NCI-H2029 (cell line): ENCODE results near the gene LAD1.
A peak's percentile ranks its signal among the peaks of the same experiment; 100 is the strongest.

ENCODE experiments used
- DNase-seq: peaks from one replicate; lab custom pipeline; 2025; lab: John Stamatoyannopoulos, UW

The LAD1 gene

DNA sequence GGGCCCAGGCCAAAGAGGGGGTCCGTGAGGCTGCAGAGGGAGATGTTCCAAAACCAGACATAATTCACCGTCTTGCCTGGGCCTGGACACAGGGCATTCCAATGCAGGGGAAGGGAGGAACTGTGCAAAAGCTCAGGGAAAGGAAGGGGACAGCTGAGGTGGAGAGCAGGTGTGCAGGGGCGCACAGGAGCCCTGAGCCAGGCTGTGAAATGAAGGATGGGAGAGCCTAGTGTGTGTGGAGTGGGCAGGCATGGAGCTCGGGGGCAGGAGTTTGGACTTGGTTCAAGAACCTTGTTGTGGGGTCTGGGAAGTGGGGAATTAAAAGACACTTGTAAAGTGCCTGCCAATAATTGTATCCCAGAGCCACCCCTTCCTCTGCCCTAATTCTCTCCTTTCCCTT lies 20.1 kb upstream of the LAD1 start:
- no peak for DNase-seq

DNA sequence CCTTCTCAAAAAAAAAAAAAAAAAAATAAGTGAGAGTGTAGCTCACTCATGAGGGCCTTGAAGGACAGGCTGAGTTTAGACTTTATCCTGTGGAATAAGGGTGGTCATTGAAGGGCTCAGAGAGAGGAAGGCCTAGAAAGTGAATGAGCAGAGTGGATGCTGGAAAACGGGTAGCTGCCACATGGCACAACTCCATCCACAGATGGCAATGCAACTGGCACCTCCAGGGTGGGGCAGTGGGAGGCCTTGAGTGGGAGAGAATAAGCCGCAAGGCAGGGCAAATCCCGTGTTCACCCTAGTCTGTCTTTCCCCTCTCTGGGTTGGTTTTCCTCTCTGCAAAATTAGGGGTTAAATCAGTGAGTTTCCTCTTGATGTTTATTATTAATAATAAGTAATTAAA lies 19.3 kb upstream of the LAD1 start:
- DNase-seq, result no peak

DNA sequence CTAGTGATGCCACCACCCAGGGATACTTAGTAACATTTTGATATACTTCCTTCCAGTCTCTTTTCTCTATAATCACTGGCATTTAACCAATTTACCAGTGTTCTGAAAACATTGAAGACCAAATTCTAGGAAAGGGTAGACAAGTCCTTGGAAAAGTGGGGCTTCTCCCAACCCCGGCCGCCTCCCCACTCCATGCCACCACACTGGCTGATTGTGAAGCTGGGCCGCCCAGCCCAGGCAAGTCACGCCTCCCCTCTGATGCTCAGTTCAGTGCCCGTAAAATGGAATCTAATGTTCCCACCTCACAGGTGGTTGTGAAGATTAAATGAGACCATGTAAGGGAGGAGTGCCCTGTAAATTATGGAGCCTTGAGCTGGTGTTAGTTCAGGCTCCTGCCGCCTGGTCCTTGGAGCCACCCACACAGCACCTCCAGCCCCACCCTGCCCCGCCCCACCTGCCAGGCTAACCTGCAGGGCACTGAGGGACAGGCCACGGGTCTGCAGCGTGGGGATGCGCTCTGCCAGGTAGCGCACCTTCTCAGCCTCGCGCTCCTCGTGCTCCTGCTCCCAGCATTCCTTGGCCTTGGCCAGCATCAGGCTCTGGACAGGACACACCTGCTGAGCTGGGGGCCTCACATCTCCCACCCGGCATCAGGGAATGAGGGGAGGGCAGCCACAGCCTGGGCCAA lies 15.1 kb upstream of the LAD1 start:
- no peak for DNase-seq

DNA sequence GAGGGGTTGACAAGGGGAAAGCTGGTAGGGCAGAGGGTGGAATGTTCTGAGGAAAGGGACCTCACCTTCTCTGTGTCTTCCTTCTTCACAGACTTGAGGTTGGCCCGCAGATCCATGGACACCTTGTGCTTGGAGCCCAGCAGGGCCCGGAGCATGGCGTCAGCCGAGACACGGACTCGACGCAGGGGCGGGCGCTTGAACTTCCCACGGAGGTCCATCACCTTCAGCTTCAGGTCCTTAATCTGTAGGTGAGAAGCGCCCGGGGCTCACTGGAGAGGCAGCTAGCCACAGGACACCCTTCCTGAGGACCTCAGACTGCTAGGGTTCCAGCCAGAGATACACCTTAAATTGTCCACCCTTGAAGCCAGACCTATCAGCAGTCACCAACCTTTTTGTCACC lies 12.2 kb upstream of the LAD1 start:
- no peak for DNase-seq

DNA sequence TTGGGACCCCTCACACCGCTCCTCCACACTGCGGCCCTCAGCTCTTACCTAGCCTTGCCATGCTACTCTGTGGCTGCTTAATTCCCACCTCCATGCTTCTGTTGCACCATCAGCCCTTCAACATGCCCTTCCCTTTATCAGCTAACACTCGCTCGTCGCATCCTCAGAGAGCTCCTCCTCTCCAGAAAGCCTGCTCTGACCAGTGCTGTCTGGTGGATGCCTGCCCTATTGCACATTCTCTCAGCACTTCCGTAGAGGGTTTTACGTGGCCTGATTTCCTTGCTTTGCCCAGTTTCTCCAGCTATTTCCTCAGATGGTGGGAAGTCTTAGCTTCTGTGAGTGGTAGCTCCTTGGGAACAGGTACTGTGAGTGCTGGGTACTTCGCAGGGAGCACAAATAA lies 10.3 kb upstream of the LAD1 start:
- no peak for DNase-seq

DNA sequence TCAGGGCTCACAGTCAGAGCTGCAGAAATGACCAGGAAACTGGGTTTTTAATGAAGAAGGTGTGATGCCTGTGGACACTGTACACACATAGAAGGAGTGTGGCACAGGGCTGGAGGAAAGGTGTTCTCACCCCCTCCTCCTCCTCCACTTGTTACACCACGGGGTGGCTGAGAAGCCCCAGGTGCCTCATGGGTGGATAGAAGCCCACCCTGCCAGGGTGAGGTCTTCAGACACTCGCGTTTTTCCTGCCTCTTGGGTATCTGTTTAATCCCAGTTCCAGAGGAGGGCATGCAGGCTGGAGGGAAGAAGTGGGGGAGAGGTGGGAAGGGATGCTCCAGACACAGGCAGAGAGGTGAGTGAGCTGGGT lies 9.7 kb upstream of the LAD1 start:
- DNase-seq, result no peak

DNA sequence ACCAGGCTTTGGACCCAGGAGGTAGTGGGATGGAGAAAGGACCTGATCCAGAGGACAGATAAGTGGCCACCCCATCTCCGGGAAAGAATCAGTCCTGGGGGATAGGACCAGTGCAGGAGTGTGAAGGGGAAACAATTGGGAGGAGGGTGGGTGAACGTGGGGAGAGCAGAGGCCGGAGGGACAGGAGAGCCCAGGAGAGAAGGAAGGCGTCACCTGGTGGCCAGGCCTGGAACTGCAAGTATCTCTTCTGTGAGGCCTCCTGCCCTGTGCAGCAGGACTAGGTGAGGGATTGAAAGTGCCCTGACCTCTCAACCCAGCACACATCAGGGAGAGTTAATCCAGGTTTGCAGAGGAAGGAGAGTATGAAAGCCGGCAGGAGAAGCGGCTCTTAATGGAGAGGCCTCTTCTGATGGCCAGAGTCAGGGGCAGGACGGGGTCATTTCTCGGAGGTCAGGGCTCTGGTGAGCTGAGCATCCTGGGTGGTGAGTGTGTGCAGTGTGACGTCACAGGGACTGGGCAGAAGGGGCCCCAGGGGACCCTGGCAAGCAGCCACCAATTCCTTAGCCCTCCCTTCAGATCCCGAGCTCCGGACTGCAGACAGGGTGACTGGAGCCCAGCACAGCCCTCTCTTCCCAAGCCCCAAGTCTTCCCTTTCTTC lies 9.2 kb upstream of the LAD1 start:
- DNase-seq, result peak; percentile 58

DNA sequence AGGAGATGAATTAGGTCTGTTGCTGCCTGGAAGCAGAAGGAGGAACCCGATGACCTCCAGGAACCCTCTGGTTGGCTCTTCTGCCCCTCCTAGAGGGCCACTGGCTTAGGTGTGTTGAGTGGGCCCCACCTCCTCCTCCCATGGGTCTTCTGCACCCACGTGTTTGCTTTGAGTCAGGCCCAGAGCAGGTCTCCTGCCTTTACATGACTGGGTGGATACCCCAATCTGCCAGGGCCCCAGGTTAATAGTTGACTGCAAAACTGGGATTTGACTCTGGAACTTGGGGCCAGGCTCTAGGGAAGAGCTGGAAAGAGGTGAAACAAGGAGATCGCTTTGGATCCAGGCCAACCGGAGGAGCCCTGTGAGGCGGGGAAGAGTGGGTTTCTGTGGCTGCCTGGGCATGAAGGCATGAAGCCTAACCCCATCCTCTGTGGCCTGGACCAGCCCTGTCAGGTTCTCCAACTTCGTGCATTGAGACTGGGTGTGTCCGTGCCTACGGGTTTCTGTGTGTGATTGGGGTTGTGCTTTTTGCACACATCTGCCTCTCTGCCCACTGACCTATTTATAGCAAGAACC lies 7.8 kb upstream of the LAD1 start:
- no peak for DNase-seq

DNA sequence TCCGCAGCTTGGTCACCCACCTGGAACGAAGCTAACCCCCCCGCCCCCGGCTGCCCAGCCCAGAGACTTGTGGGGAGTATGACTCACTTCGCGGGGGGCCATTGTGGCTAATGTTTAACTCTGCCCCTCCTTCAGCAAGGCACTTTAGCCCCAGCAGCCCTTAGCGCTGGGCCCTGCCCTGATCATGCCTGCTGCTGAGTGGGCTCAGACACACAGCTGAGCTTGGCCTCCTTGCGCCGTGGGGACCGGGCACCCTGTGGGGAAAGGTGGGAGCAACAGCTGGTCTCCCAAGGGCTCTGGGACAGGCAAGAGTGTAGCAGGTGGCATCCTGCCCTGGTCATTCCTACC lies 6.3 kb upstream of the LAD1 start:
- no peak for DNase-seq

DNA sequence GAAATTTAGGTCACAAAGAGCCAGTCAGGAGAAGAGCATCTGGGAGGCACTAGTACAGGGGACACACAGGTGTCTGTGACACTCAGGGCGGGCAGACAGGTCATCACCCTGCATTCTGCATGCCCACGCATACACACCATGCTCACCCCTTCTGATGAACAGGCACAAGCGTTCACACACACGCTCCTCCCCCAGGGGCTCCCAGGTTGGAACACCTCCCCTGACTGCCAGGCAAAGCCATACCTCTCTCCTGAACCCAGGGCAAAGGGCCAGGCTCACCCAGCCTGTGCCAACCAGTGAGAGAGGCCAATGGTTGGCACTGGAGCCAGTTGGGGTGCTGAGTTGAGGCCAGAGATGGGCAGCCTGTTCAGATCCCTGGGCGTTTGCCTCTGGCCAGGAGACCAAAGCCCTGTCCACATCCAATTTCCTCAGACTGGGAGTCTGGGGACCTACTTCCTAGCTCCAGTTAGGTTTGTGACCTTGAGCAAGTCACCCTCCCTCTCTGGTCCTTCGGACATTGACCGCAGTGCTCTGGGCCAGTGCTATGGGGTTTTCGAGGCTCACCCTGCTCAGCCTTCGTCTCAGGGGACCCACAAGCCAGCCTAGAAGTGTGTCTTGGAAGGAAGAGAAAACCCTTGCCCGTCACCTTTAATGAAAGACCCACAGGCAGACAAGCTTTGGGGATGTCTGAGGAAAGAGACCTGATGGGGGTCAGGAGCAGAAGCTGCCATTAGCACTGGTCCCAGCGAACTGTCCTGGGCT lies 5.8 kb upstream of the LAD1 start:
- DNase-seq, result no peak

DNA sequence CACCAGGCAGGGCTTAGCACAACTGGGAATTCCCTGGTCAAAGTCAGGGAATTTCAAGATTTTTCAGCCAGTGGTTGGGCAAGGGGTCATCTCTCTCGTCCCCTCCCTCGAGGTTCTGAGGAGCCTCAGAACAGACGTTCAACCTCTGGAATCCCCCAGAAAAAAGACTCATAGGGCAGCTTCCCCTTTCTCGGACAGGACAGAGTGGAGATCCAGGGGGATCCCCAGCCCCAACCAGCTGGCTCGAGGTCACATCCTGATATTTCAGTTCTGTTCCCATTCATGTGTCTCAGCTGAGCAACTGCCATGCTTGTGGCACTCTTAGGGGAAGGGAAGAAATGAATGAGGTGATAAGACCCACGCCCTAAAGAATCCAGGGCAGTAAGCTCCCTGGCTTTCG lies 4.9 kb upstream of the LAD1 start:
- DNase-seq, result no peak

DNA sequence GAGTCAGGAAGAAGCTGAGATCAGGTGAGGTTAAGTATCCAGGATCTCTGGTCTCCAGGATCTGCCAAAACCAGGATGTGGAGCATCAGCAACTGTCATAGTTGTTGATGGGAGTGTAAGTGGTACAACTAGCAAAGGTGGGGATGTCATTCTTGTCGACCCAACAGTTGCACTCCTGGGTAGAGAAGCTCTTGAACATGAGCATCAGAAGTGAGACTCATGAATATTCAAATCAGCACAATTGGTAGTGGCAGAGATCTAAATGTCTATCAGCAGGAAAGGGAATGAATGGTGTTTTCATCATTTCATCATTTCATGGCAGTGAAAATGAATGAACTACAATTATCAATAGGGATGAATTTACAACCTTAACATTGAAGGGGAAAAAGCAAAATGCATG lies 4.2 kb upstream of the LAD1 start:
- DNase-seq, result no peak

DNA sequence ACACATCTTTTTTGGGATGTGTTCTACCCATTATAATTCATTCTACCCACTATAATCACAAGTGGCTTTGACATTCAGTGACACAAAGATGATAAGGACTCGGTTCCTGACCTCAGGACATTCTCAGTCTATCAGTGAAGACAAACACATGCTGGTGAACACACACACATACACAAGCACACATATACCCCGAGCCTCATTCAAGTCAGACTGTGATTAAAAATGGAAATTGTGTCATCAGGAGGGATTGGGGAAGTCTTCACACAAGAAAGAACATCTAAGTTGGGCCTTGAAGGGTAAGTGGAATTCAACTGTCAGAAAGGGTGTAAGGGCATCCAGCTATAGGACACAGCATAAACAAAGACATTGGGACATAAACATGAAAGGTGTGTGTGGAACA lies 2.6 kb upstream of the LAD1 start:
- DNase-seq, result no peak

DNA sequence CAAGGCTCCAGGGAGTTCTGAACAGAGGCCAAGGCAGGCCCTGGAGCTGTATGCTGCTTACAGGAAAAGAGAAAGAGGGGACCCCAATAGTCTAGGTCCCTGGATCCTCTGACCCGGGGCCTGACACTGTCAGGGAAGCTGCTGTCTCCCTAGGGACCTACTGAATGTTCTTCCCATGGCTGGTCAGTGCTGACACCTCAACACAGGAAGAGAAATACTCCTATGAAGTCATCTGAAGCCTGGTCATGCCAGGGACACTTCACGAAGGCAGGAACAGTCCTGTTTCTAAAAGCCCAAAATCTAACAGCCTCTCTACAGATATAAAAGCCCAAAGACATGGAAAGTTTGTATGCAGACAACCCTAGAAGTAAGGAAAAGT lies 1.7 kb upstream of the LAD1 start:
- no peak for DNase-seq

DNA sequence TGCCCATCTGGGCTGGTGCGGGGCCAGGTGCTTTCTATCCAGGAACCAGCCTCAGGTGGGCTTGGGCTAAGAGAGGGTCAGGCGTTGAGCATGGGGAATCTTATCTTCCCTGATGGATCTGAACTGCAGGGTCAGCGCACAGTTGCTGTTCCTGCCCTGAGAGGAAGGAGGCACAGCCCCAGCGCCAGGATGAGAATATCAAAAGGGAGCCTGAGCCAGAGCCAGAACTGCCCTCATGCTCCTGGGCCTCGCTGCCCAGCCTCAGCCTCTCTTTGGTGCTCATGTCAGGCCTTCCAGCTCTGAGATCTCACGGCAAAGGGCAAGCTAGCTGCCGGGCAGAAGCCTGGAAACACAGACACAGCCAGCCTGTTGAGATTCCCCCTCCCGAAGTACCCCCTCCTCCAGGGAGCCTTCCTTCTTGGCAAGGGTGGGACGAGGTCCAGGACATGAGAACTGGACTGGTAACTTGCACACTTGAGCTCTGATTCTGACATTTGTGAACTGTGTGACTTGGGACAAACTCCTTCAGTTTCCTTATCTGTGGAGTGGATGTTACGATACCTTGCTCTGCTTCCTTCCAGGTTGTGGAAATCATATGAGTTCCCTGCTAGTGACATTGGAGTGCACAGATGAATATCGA lies 1.2 kb upstream of the LAD1 start:
- no peak for DNase-seq

DNA sequence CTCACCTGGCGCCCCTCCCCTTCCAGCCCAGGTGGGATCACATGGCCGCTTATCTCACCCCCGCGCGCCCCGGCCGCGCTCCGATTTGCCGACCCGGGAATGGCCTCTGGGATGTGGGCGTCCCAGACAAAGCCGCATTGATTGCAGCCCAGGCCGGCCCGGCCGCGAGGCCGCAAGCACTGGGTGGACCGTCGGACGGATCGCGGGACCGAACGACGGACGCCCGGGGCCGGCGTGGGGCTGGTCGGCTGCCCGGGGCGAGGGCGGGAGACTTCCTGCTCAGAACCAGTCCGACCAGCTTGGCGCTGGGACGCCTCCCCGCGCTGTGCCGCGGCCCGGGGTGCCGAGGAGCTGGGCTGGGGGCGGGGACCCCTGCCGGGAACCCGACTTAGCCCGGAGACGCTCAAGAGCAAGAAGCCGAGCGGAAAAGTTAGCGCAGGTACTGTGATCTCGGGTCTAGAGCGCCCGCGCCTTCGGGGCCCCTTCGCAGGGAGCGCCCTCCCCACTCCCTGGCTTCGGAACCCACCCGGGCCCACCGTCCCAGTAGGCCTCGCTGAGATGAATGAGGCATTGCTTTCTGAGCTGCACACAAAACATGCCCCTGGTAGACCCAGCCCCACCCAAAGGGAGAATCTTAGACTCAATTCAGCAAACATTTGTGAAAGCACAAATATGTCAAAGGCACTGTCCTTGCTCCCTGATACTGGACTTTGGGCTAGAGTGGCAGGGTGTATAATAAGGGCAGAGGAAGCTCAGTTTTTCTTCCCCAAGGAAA lies 415 bp upstream of the LAD1 start:
- DNase-seq, result peak; percentile 42

DNA sequence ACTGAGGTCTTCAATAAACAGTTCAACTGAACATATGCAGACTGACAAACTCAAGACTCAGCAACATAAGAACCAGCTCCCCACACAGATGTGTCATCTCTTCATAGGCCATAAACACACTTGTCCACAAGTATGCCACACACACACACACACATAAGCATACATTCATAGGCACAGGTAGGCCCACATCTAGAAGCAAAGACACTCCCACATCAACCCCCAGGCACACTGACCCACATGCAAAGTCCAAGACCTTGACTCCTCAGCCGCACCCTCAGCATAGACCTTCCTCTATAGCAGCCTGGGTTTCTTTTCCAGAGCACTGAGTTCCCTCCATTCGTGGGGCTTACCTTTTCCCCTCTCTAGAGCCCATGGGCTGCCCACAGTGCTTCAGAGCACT lies 1.4 kb downstream of the LAD1 start:
- DNase-seq, result no peak

DNA sequence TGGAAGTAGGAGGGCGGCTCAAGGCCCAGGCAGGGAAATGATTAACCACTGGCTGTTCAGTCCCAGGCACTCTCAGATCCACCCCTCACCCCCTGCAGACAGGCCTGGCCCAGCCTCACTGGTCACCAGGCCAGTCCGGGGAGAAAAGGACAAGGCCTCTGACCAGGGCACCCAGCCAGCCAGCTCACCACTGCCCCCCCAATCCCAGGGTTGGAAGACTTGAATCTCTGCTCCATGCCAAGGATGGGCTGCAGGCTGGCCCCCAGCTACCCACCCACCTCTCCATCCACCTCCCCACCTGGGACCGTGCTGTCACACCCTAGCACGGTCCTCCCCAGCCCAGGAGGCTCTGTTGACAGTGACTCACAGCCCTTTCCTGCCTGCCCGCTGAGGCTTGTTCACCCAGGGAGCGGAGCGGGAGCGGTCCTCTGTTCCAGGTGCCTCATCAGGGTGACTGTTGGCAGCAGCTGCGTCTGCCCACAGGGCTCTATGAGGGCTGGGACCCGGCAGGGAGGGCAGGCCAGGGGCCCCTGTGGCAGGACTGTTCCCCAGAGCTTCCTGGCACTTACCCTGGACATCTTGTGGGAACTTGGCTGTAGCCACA lies 2.2 kb downstream of the LAD1 start:
- no peak for DNase-seq

DNA sequence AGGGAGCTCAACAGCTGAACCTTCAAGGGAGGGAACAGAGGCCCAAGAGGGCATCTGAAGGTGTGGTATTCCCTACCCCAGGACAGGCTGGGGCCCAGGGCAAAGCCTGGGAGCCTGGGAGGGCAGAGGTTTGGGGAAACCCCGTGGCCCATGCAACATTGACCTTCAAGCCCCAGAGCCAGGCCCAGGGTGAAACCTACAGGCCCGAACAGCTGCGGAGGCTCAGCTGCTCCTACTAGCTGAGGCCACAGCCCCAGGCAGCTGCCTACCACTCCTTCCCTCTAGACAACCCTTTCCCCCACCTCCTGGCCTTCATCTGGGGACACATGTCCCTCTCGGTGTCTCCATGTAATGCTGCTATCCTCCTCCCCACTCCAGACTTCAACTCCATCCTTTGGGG lies 3.2 kb downstream of the LAD1 start:
- no peak for DNase-seq

DNA sequence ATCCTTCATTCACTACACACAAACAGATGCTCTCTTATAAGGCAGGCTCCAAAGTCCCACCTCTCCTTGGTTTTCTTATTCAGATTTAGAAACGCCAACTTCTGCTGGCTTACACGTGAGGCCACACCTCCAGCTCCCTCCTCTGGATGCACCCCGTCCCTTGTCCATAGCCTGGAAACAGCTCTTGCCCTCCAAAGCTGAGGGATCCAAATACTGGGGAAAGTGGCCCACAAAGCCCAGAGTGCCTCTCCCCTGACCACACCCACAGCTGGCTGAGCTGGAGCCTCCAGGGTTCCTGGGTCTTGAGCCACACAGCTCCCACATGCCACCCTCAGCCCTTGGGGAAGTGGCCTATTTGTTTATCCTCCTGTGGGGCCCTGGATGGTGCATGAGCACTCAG lies 4.5 kb downstream of the LAD1 start:
- no peak for DNase-seq

DNA sequence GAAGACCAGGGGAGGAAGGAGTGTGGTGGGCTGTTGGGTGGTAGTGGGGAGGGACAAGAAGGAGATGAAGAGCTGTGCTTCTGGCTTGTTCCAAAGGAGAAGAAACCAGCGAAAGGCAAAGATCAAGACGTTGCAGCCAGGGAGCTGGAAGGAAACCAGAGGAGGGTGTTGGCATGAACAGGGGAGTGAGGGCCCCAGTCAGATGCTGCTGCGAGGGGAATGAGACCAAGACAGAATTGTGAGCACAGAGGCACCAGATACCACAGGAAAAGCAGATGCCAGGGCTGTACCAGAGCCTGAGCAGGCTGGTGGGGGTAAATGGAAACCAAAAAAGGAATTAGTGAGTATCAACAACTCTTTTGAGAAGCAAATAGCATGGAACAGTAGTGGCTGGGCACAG lies 6.0 kb downstream of the LAD1 start:
- no peak for DNase-seq
